AG09309 (cell line): Measurements from ENCODE around the gene FABP7.

Source experiments
- DNase-seq: peaks from one replicate; pipeline ENCODE4 v3.0.0-alpha.2; 2010; ENCODE audit warnings: low read depth
- H3K4me3 ChIP-seq: 2 replicates; pipeline ENCODE4 v1.5.1; 2011; ENCODE audit warnings: mild to moderate bottlenecking, low read depth, low read length, moderate library complexity; ENCODE audit not compliant: control insufficient read depth
- TF ChIP-seq, protein P1 (sequence below): IDR thresholded peaks from 2 replicates; pipeline ENCODE4 v1.5.1; 2011; ENCODE audit warnings: mild to moderate bottlenecking, low read depth, low read length, inconsistent platforms; ENCODE audit not compliant: insufficient read depth, control insufficient read depth; ENCODE audit errors: missing control alignments

The FABP7 gene

DNA sequence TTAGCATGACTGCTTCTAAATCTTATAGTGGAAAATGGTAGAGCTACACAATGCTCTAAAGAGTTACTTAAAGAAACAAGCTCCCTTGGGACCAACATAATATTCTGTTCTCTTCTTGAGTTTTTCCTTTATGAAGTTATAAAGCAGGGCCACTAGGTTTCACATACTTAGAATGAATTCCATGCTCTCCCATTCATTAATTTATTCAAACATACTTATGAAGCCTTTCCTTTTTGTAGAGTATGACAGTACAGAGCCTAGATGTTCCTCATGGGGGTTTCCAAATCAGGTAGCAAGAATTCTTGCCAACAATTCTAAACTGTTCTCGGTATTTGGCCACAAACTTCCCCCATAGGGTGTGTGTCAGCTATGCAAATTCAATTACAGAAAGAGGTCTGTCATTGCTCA is 20.6 kb upstream of the FABP7 start:
- TF ChIP-seq, protein P1, sequence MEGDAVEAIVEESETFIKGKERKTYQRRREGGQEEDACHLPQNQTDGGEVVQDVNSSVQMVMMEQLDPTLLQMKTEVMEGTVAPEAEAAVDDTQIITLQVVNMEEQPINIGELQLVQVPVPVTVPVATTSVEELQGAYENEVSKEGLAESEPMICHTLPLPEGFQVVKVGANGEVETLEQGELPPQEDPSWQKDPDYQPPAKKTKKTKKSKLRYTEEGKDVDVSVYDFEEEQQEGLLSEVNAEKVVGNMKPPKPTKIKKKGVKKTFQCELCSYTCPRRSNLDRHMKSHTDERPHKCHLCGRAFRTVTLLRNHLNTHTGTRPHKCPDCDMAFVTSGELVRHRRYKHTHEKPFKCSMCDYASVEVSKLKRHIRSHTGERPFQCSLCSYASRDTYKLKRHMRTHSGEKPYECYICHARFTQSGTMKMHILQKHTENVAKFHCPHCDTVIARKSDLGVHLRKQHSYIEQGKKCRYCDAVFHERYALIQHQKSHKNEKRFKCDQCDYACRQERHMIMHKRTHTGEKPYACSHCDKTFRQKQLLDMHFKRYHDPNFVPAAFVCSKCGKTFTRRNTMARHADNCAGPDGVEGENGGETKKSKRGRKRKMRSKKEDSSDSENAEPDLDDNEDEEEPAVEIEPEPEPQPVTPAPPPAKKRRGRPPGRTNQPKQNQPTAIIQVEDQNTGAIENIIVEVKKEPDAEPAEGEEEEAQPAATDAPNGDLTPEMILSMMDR, result no peak
- H3K4me3 ChIP-seq, result no peak overlapping the region
- no peak for DNase-seq

DNA sequence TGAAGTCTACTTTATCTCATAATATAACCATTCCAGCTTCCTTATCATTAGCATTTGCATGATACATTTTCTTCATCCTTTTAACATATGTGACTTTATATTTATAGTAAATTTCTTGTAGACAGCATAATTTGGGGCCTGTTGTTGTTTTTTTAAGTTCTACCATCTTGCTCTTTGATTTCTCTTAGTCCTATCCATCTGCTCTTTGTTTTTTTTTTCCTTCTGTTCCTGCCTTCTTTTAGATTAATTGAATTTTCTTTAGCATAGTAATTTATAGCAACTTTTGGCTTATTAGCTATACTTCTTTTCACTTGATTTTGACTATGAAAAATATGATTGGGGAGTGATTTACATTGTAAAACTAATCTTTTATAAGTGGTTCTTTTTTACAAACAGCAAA is 19.2 kb upstream of the FABP7 start:
- H3K4me3 ChIP-seq, result no peak overlapping the region
- no peak for DNase-seq

DNA sequence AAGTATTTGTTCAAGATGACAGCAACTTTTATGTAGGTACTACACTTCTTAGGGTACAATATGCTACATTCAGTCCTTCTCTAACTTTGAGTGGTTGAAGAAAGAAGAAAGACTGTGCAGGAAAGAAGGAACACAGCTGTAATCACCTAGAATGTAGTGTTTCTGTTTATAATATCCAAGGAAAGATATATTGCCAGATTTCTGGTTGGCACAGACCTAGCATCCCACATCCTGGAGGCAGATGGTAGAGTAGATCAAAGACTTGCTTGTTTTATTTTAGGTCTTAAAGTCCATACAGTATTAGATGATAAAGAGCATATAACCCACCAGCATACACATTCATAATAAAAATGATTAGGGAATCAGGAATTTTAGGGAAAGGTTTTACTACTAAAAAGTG is 13.3 kb upstream of the FABP7 start:
- DNase-seq, result no peak
- TF ChIP-seq, protein P1, result no peak
- H3K4me3 ChIP-seq, result no peak overlapping the region

More for the DNA sequence above, 19.2 kb upstream of the FABP7 start:
- TF ChIP-seq, protein P1, result no peak

DNA sequence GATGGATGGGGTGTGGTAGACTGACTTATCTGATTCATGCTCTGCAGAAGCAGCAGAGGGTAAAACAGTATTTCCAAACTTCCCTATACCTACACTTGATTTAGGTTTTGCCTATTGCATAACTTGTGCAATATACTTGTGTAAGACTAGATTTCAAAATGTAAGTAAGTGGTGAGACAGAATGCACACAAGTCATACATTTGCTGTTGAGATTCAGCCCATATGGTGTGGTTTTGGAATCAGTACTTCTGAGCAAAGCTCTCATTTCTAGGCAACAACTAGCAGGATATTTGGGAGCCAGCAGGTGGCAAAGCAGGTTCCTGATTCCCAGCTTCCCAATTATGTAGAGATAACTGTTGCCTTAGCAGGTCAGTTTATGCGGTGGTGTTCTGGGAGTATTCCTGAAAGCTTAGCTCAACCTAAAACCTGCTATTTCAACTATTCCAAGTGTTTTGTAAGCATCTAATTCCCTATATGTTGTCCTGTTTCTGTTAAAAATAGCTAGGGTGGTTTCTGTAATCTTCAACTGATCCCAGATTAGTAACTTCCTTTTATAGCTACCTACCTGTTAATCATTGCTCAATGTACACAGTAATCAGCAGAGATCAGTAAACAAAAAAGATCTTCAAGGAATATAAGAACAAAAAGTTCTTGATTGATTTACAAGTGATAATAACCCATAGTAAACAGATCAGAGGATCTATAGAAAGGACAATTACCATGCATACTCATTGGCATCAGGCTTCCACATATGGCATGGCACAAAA is 8.5 kb upstream of the FABP7 start:
- DNase-seq, result no peak
- no peak overlapping the region for H3K4me3 ChIP-seq
- TF ChIP-seq, protein P1, result peak; percentile 7

DNA sequence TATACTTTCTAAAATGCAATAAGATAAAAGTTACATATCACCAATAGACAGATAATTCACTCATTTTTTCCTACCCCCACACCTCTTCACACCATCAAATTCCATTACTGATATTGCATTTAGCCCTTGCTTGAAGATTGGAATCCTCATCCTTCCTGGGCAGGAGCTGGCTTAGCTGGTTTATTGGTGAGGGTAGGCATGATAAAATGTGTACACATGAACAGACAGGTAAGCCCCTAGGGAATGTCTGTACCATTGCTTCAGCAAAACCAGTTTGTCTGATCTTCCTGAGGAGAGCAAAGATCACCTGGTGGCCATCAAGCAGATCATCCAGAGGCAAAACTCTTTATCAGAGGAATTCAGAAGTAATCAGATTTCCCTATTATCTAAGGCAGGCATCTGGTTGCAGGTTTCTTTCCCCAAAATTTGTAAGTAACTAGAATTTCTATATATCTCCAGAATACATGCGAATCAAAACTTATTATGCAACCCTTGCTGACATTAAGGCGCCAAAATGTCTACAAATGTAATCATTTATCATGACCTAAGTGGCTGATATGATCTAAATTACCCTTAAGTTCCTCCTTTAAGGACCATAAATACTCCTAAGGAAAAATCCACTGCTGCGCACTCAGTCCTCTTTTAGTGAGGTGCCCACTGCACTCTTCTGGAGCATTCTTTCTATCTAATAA is 6.6 kb upstream of the FABP7 start:
- TF ChIP-seq, protein P1, result no peak
- H3K4me3 ChIP-seq, result no peak overlapping the region
- no peak for DNase-seq

DNA sequence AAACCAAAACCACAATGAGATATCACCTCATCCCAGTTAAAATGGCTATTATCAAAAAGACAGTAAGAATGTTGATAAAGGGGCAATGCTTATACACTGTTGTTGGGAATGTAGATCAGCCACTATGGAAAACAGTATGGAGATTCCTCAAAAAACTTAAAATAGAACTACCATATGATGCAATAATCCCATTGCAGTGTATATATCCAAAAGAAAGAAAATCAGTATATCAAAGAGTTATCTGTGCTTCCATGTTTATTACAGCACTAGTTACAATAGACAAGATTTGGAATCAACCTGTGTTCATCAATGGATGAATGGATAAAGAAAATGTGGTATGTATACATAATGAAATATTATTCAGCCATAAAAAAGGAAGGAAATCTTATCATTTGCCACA is 3.5 kb upstream of the FABP7 start:
- TF ChIP-seq, protein P1, result no peak
- H3K4me3 ChIP-seq, result no peak overlapping the region
- no peak for DNase-seq
